ENCODE data around the gene VWC2L. TPM values are rescaled to one million over a fixed set of nuclear protein-coding genes. Genes with fewer than 3 reads are reported as not detected.

The VWC2L gene
- total RNA-seq, 1 donor from 2014 or later, result not detected

GRCh38 chr2:214557884-214558283 lies 147.0 kb downstream of the VWC2L start:
- no peaks in the 10 kb centered on the region for H3K27me3 ChIP-seq (ENCODE audit: control insufficient read depth, insufficient read depth, low read length)
- no peak for TF ChIP-seq CTCF (IDR thresholded peaks at IDR 0.05; ENCODE audit: insufficient read depth, low read length, poor library complexity, severe bottlenecking)
- H3K36me3 ChIP-seq (ENCODE audit: control insufficient read depth, insufficient read depth, low read length), result no peaks in the 10 kb centered on the region
- no peak for DNase-seq (ENCODE audit: low read depth)
- H3K4me3 ChIP-seq (ENCODE audit: low read depth, low read length), result no peak overlapping the region

GRCh38 chr2:214558341-214558740 lies 147.5 kb downstream of the VWC2L start:
- H3K36me3 ChIP-seq (ENCODE audit: control insufficient read depth, insufficient read depth, low read length), result no peaks in the 10 kb centered on the region
- no peak for TF ChIP-seq CTCF (IDR thresholded peaks at IDR 0.05; ENCODE audit: insufficient read depth, low read length, poor library complexity, severe bottlenecking)
- DNase-seq (ENCODE audit: low read depth), result no peak
- H3K27me3 ChIP-seq (ENCODE audit: control insufficient read depth, insufficient read depth, low read length), result no peaks in the 10 kb centered on the region
- H3K4me3 ChIP-seq (ENCODE audit: low read depth, low read length), result no peak overlapping the region

GRCh38 chr2:214560176-214560575 lies 149.3 kb downstream of the VWC2L start:
- Histone ChIP-seq H3K36me3 (ENCODE audit: control insufficient read depth, insufficient read depth, low read length) (no peaks in the 10 kb centered on the region), H3K4me3 (ENCODE audit: low read depth, low read length) (no peak overlapping the region), H3K27me3 (ENCODE audit: control insufficient read depth, insufficient read depth, low read length) (no peaks in the 10 kb centered on the region)
- TF ChIP-seq CTCF (IDR thresholded peaks at IDR 0.05; ENCODE audit: insufficient read depth, low read length, poor library complexity, severe bottlenecking), result no peak
- no peak for DNase-seq (ENCODE audit: low read depth)

- H3K27me3 ChIP-seq (ENCODE audit: control insufficient read depth, insufficient read depth, low read length), result no peaks in the 10 kb centered on the region
- no peak for TF ChIP-seq CTCF (IDR thresholded peaks at IDR 0.05; ENCODE audit: insufficient read depth, low read length, poor library complexity, severe bottlenecking)
Measured at GRCh38 chr2:214560618-214561190, 149.8 kb downstream of the VWC2L start.

GRCh38 chr2:214565246-214565645 lies 154.4 kb downstream of the VWC2L start:
- H3K27me3 ChIP-seq (ENCODE audit: control insufficient read depth, insufficient read depth, low read length), result no peaks in the 10 kb centered on the region
- DNase-seq (ENCODE audit: low read depth), result no peak
- no peak overlapping the region for H3K4me3 ChIP-seq (ENCODE audit: low read depth, low read length)
- no peak for TF ChIP-seq CTCF (IDR thresholded peaks at IDR 0.05; ENCODE audit: insufficient read depth, low read length, poor library complexity, severe bottlenecking)
- no peaks in the 10 kb centered on the region for H3K36me3 ChIP-seq (ENCODE audit: control insufficient read depth, insufficient read depth, low read length)

More at GRCh38 chr2:214560618-214561190, 149.8 kb downstream of the VWC2L start:
- Histone ChIP-seq H3K36me3 (ENCODE audit: control insufficient read depth, insufficient read depth, low read length) (no peaks in the 10 kb centered on the region), H3K4me3 (ENCODE audit: low read depth, low read length) (no peak overlapping the region)
- no peak for DNase-seq (ENCODE audit: low read depth)

GRCh38 chr2:214566457-214566856 lies 155.6 kb downstream of the VWC2L start:
- DNase-seq (ENCODE audit: low read depth), result no peak
- Histone ChIP-seq H3K4me3 (ENCODE audit: low read depth, low read length) (no peak overlapping the region), H3K36me3 (ENCODE audit: control insufficient read depth, insufficient read depth, low read length) (no peaks in the 10 kb centered on the region), H3K27me3 (ENCODE audit: control insufficient read depth, insufficient read depth, low read length) (no peaks in the 10 kb centered on the region)
- TF ChIP-seq CTCF (IDR thresholded peaks at IDR 0.05; ENCODE audit: insufficient read depth, low read length, poor library complexity, severe bottlenecking), result no peak
